ENCODE results near the gene PCDH1.

DNA sequence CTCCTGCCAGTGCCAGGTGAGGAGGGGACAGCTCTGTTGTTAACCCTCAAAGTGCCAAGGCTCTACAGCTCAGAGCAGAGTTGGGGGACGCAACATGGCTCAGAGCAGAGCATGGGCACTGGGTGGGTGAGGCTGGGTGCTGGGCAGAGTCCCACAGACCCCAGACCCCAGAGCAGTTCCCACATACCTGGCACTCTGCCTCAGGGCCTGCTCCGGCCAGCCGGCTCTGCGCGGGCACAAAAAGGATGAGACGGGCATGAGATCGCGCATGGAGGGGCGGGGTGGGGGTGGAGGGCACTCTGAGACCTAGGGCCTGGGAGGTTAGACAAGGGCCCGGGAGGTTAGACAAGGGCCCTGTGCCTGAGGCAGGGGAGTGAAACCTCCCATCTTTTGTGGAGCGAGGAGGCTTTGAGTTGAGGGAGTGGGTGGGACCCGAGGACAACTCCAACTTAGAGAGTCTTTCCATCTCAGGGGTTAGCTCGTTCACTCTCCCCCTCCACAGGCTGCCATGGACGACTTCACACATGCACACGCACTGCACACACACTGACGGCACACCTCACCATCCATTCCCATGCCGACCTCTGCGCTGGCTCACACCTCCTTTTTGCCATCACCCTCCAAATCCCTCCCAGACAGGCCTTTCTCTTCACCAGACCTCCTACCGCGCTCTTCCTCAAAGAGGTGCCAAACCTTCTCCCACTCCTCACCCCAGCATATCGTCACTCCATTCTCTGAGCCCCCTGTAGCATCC is 22.0 kb downstream of the PCDH1 start:
- TF ChIP-seq, protein P1, sequence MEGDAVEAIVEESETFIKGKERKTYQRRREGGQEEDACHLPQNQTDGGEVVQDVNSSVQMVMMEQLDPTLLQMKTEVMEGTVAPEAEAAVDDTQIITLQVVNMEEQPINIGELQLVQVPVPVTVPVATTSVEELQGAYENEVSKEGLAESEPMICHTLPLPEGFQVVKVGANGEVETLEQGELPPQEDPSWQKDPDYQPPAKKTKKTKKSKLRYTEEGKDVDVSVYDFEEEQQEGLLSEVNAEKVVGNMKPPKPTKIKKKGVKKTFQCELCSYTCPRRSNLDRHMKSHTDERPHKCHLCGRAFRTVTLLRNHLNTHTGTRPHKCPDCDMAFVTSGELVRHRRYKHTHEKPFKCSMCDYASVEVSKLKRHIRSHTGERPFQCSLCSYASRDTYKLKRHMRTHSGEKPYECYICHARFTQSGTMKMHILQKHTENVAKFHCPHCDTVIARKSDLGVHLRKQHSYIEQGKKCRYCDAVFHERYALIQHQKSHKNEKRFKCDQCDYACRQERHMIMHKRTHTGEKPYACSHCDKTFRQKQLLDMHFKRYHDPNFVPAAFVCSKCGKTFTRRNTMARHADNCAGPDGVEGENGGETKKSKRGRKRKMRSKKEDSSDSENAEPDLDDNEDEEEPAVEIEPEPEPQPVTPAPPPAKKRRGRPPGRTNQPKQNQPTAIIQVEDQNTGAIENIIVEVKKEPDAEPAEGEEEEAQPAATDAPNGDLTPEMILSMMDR (IDR thresholded peaks at IDR 0.05) = no peak
- TF ChIP-seq POLR2A (IDR thresholded peaks at IDR 0.05) = no peak

All from body of pancreas (tissue), 4 donors.